GM12878 (cell line): ENCODE measurements around the gene PAPOLG. TPM values are rescaled to one million over a fixed set of nuclear protein-coding genes. Genes with fewer than 3 reads are reported as not detected.

Experiments
- CREM ChIP-seq: IDR thresholded peaks from 2 replicates; pipeline ENCODE4 v1.6.1; 2014; ENCODE audit warnings: antibody characterized with exemption, low read depth
- DPF2 ChIP-seq: fragments of 450-650 bp; IDR thresholded peaks from 2 replicates; pipeline ENCODE4 v1.6.1; 2017; ENCODE audit warnings: mild to moderate bottlenecking
- MEF2B ChIP-seq: fragments of 450-650 bp; IDR thresholded peaks from 2 replicates; pipeline ENCODE4 v1.6.1; 2018; ENCODE audit warnings: mild to moderate bottlenecking, moderate library complexity; ENCODE audit not compliant: partially characterized antibody, poor library complexity, severe bottlenecking
- NBN ChIP-seq: fragments of 450-650 bp; IDR thresholded peaks from 2 replicates; pipeline ENCODE4 v1.6.1; 2016
- NFIC ChIP-seq: IDR thresholded peaks from 2 replicates; pipeline ENCODE4 v1.6.1; 2012; ENCODE audit warnings: low read depth, mild to moderate bottlenecking, inconsistent platforms, low read length, moderate library complexity
- NR2C1 ChIP-seq: fragments of 450-650 bp; IDR thresholded peaks from 2 replicates; pipeline ENCODE4 v1.6.1; 2017; ENCODE audit warnings: antibody characterized with exemption, mild to moderate bottlenecking, moderate library complexity
- NR2F1 ChIP-seq: fragments of 450-650 bp; conservative IDR thresholded peaks from 2 replicates; pipeline ENCODE4 v1.6.1; 2017; ENCODE audit warnings: mild to moderate bottlenecking
- RAD21 ChIP-seq: IDR thresholded peaks from 2 replicates; pipeline ENCODE4 v1.6.1; 2011; ENCODE audit warnings: mild to moderate bottlenecking, low read depth, low read length, moderate library complexity; ENCODE audit not compliant: insufficient read depth
- RCOR1 ChIP-seq: conservative IDR thresholded peaks from 2 replicates; pipeline ENCODE4 v1.6.1; 2012; ENCODE audit warnings: low read depth, low read length, improper control_type of control experiment
- RELA ChIP-seq: fragments of 450-650 bp; IDR thresholded peaks from 2 replicates; pipeline ENCODE4 v1.8.0; 2014; ENCODE audit warnings: borderline replicate concordance; ENCODE audit not compliant: partially characterized antibody
- STAT3 ChIP-seq: IDR thresholded peaks from 2 replicates; pipeline ENCODE4 v1.6.1; 2011; ENCODE audit warnings: low read depth, low read length, improper control_type of control experiment
- SUZ12 ChIP-seq: fragments of 200-600 bp; sonication (generic); IDR thresholded peaks from one replicate; pipeline ENCODE4 v1.6.1; 2018; ENCODE audit warnings: antibody characterized with exemption, mild to moderate bottlenecking; ENCODE audit not compliant: unreplicated experiment
- TBL1XR1 ChIP-seq: IDR thresholded peaks from 2 replicates; pipeline ENCODE4 v1.6.1; 2012; ENCODE audit warnings: low read depth, low read length, improper control_type of control experiment
- TCF3 ChIP-seq: IDR thresholded peaks from 2 replicates; pipeline ENCODE4 v1.6.1; 2012; ENCODE audit warnings: low read depth, mild to moderate bottlenecking, low read length, borderline replicate concordance; ENCODE audit not compliant: insufficient read depth
- ZSCAN29 ChIP-seq: fragments of 450-650 bp; IDR thresholded peaks from 2 replicates; pipeline ENCODE4 v1.6.1; 2017; ENCODE audit warnings: mild to moderate bottlenecking, moderate library complexity
- polyA plus RNA-seq, 11 experiments: library from polyadenylated mRNA; depleted of rRNA in 4 of 11; unstranded in 6 of 11; stranded (reverse) in 5 of 11; fragments of >200 nt; fragmentation: Nextera tagmentation in 4 of 11; fragmentation: Illumina TruSeq in 1 of 11; extraction: Ambion mirVana in 4 of 11; extraction: Trizol in 1 of 11; gene quantifications; 1 replicate in 1 of 11; 2 replicates in 10 of 11; pipeline versions ENCODE4 v1.2.1 to v1.2.3, GENCODE V29; 2011 to 2016; ENCODE audit warnings: inconsistent platforms in 2 of 11, missing spikeins in 2 of 11, low read depth in 1 of 11
- total RNA-seq, 4 experiments: library from RNA; depleted of rRNA in 3 of 4; stranded (reverse); fragments of >200 nt in 3 of 4; fragmentation: Illumina TruSeq in 1 of 4; extraction: Trizol in 1 of 4; gene quantifications; 2 replicates each; pipeline versions ENCODE4 v1.2.1 to v1.2.3, GENCODE V29; 2013 to 2021
- TF ChIP-seq, protein P1 (sequence below): fragments of 450-650 bp; IDR thresholded peaks from 2 replicates; pipeline ENCODE4 v1.6.1; 2016; ENCODE audit warnings: mild to moderate bottlenecking
- TF ChIP-seq, protein P2 (sequence below): fragments of 450-650 bp; IDR thresholded peaks from 2 replicates; pipeline ENCODE4 v1.6.1; 2016; ENCODE audit warnings: mild to moderate bottlenecking
- TF ChIP-seq, protein P3 (sequence below): IDR thresholded peaks from 2 replicates; pipeline ENCODE4 v1.6.1; 2012; ENCODE audit warnings: low read length, inconsistent platforms
- TF ChIP-seq, protein P4 (sequence below): fragments of 450-650 bp; IDR thresholded peaks from 2 replicates; pipeline ENCODE4 v1.6.1; 2017; ENCODE audit warnings: antibody characterized with exemption, mild to moderate bottlenecking, moderate library complexity
- TF ChIP-seq, protein P5 (sequence below): fragments of 450-650 bp; formaldehyde crosslinking; IDR thresholded peaks from 2 replicates; pipeline ENCODE4 v1.4.0; 2020; ENCODE audit warnings: mild to moderate bottlenecking, moderate library complexity

The PAPOLG gene
- total and polyA plus RNA-seq, 10 of the 15 experiments (the other 5 are each of a cell fraction or from before 2014, with no cell fraction given): 4.2 to 15.8 (median 10.7) TPM

DNA sequence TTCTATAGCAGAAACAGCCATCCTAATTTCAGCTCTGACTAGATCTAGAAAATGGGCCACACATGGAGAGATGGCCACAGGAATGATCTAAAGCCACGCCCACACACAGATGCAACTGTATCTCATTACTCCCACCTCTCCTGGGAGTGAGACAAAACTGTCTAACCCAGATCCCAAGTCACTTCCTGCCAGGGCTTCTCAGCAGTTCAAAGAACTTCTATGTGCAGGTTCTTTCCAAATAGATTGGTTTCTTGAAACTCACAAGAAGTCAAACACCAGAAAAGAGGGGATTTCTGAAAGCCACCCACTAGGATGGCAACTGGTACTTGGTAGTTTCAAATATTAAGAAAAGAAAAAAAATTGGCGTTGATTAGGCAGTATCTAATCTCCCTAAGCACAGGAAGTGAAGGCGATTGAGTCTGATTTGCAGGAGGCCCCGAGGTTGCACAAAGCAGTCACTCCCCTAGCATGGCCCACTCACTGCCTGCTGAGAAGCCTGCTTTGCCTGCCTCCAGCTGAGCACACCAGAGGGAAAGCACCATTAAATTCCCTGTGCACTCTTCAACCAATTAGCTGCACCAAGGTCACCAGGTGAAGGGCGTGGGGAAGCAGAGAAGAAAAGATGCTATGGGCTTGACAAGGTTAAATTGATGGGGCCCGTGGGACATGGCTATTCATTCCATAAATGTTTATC, 51.1 kb downstream of the PAPOLG start (continued):
- TF ChIP-seq, protein P1, sequence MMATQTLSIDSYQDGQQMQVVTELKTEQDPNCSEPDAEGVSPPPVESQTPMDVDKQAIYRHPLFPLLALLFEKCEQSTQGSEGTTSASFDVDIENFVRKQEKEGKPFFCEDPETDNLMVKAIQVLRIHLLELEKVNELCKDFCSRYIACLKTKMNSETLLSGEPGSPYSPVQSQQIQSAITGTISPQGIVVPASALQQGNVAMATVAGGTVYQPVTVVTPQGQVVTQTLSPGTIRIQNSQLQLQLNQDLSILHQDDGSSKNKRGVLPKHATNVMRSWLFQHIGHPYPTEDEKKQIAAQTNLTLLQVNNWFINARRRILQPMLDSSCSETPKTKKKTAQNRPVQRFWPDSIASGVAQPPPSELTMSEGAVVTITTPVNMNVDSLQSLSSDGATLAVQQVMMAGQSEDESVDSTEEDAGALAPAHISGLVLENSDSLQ: peak; percentile 65
- no peak for TF ChIP-seq STAT3
- no peak for TF ChIP-seq SUZ12
- TF ChIP-seq, protein P2, sequence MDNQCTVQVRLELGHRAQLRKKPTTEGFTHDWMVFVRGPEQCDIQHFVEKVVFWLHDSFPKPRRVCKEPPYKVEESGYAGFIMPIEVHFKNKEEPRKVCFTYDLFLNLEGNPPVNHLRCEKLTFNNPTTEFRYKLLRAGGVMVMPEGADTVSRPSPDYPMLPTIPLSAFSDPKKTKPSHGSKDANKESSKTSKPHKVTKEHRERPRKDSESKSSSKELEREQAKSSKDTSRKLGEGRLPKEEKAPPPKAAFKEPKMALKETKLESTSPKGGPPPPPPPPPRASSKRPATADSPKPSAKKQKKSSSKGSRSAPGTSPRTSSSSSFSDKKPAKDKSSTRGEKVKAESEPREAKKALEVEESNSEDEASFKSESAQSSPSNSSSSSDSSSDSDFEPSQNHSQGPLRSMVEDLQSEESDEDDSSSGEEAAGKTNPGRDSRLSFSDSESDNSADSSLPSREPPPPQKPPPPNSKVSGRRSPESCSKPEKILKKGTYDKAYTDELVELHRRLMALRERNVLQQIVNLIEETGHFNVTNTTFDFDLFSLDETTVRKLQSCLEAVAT: 0 out of 2 replicates have a peak, but pooled peaks have one; percentile 52
- TF ChIP-seq, protein P3, sequence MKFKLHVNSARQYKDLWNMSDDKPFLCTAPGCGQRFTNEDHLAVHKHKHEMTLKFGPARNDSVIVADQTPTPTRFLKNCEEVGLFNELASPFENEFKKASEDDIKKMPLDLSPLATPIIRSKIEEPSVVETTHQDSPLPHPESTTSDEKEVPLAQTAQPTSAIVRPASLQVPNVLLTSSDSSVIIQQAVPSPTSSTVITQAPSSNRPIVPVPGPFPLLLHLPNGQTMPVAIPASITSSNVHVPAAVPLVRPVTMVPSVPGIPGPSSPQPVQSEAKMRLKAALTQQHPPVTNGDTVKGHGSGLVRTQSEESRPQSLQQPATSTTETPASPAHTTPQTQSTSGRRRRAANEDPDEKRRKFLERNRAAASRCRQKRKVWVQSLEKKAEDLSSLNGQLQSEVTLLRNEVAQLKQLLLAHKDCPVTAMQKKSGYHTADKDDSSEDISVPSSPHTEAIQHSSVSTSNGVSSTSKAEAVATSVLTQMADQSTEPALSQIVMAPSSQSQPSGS: peak; percentile 78; the same call in 1 of the 2 replicates
- 0 out of 2 replicates have a peak, but pooled peaks have one; percentile 1 for TF ChIP-seq RAD21
- TF ChIP-seq RELA: peak; percentile 89
- TF ChIP-seq MEF2B: peak; percentile 80
- TF ChIP-seq DPF2: no peak
- TF ChIP-seq NBN: 0 out of 2 replicates have a peak, but pooled peaks have one; percentile 14
- no peak for TF ChIP-seq ZSCAN29
- TF ChIP-seq NR2C1: no peak
- no peak for TF ChIP-seq RCOR1
- TF ChIP-seq TBL1XR1: 0 out of 2 replicates have a peak, but pooled peaks have one; percentile 27
- no peak; the same call in 1 of the 2 replicates for TF ChIP-seq CREM
- TF ChIP-seq TCF3: peak; percentile 11; the same call in 1 of the 2 replicates
- TF ChIP-seq NR2F1: peak; percentile 95
- TF ChIP-seq, protein P4, sequence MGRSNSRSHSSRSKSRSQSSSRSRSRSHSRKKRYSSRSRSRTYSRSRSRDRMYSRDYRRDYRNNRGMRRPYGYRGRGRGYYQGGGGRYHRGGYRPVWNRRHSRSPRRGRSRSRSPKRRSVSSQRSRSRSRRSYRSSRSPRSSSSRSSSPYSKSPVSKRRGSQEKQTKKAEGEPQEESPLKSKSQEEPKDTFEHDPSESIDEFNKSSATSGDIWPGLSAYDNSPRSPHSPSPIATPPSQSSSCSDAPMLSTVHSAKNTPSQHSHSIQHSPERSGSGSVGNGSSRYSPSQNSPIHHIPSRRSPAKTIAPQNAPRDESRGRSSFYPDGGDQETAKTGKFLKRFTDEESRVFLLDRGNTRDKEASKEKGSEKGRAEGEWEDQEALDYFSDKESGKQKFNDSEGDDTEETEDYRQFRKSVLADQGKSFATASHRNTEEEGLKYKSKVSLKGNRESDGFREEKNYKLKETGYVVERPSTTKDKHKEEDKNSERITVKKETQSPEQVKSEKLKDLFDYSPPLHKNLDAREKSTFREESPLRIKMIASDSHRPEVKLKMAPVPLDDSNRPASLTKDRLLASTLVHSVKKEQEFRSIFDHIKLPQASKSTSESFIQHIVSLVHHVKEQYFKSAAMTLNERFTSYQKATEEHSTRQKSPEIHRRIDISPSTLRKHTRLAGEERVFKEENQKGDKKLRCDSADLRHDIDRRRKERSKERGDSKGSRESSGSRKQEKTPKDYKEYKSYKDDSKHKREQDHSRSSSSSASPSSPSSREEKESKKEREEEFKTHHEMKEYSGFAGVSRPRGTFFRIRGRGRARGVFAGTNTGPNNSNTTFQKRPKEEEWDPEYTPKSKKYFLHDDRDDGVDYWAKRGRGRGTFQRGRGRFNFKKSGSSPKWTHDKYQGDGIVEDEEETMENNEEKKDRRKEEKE: no peak
- TF ChIP-seq, protein P5, sequence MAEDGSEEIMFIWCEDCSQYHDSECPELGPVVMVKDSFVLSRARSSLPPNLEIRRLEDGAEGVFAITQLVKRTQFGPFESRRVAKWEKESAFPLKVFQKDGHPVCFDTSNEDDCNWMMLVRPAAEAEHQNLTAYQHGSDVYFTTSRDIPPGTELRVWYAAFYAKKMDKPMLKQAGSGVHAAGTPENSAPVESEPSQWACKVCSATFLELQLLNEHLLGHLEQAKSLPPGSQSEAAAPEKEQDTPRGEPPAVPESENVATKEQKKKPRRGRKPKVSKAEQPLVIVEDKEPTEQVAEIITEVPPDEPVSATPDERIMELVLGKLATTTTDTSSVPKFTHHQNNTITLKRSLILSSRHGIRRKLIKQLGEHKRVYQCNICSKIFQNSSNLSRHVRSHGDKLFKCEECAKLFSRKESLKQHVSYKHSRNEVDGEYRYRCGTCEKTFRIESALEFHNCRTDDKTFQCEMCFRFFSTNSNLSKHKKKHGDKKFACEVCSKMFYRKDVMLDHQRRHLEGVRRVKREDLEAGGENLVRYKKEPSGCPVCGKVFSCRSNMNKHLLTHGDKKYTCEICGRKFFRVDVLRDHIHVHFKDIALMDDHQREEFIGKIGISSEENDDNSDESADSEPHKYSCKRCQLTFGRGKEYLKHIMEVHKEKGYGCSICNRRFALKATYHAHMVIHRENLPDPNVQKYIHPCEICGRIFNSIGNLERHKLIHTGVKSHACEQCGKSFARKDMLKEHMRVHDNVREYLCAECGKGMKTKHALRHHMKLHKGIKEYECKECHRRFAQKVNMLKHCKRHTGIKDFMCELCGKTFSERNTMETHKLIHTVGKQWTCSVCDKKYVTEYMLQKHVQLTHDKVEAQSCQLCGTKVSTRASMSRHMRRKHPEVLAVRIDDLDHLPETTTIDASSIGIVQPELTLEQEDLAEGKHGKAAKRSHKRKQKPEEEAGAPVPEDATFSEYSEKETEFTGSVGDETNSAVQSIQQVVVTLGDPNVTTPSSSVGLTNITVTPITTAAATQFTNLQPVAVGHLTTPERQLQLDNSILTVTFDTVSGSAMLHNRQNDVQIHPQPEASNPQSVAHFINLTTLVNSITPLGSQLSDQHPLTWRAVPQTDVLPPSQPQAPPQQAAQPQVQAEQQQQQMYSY (CRISPR knock-in tag): no peak
- peak; percentile 79 for TF ChIP-seq NFIC
